ENCODE data around the gene SERPINA5. TPM values are rescaled to one million over a fixed set of nuclear protein-coding genes. Genes with fewer than 3 reads are reported as not detected.

The SERPINA5 gene
- total and polyA plus RNA-seq, 2 of the 13 experiments (the other 11 are each of a cell fraction or from before 2014, with no cell fraction given) = 449 to 498 TPM

GRCh38 chr14:94598816-94599655, 17.8 kb downstream of the SERPINA5 start (continued):
- TF ChIP-seq ZUFSP (CRISPR knock-in tag; IDR thresholded peaks at IDR 0.05; ENCODE audit: borderline replicate concordance) = no peak
- no peak for TF ChIP-seq GPN1 (CRISPR knock-in tag; IDR thresholded peaks at IDR 0.05; ENCODE audit: borderline replicate concordance)
- TF ChIP-seq MIXL1 (CRISPR knock-in tag; IDR thresholded peaks at IDR 0.05) = peak; percentile 82
- TF ChIP-seq EEA1 (CRISPR knock-in tag; IDR thresholded peaks at IDR 0.05; ENCODE audit: borderline replicate concordance) = no peak
- no peak for TF ChIP-seq ZNF432 (CRISPR knock-in tag; IDR thresholded peaks at IDR 0.05; ENCODE audit: borderline replicate concordance)
- TF ChIP-seq ZNF407 (CRISPR knock-in tag; IDR thresholded peaks at IDR 0.05; ENCODE audit: not compliant biosample characterization) = no peak
- peak; percentile 99 for TF ChIP-seq MED1 (CRISPR knock-in tag; IDR thresholded peaks at IDR 0.05)
- TF ChIP-seq HOXA9 (CRISPR knock-in tag; IDR thresholded peaks at IDR 0.05; ENCODE audit: borderline replicate concordance) = no peak
- TF ChIP-seq DMAP1 (CRISPR knock-in tag; IDR thresholded peaks at IDR 0.05) = peak; percentile 69
- peak; percentile 92 for TF ChIP-seq ZBTB43 (CRISPR knock-in tag; conservative IDR thresholded peaks at IDR 0.05)
- TF ChIP-seq ZNF790 (CRISPR knock-in tag; IDR thresholded peaks at IDR 0.05; ENCODE audit: borderline replicate concordance) = no peak
- TF ChIP-seq CCDC6 (CRISPR knock-in tag; IDR thresholded peaks at IDR 0.05) = peak; percentile 93
- TF ChIP-seq SNAPC2 (CRISPR knock-in tag; IDR thresholded peaks at IDR 0.05) = peak; percentile 48; the same call in 1 of the 2 replicates
- no peak for TF ChIP-seq ZBTB14 (CRISPR knock-in tag; IDR thresholded peaks at IDR 0.05)
- TF ChIP-seq KDM3A (CRISPR knock-in tag; IDR thresholded peaks at IDR 0.05; ENCODE audit: low read depth) = peak; percentile 72; the same call in 1 of the 2 replicates
- TF ChIP-seq GATAD2A (CRISPR knock-in tag; IDR thresholded peaks at IDR 0.05) = peak; percentile 91
- TF ChIP-seq KDM1A (CRISPR knock-in tag; IDR thresholded peaks at IDR 0.05) = no peak
